C1 segment of cervical spinal cord (tissue), 14 donors: Measurements from ENCODE around the gene GPX7.

Experiments used
- DNase-seq, 14 donors: peaks; one replicate each; lab custom pipeline; 2025; lab: John Stamatoyannopoulos, UW

Gene GPX7

GRCh38 chr1:52628614-52629324 lies 26.6 kb downstream of the GPX7 start:
- DNase-seq, result no peak

- DNase-seq, result peak in 13 of 14 donors; percentile 4 to 80 (median 31)
Measured at GRCh38 chr1:52629325-52629643, 27.1 kb downstream of the GPX7 start.

- no peak for DNase-seq
Measured at GRCh38 chr1:52629667-52630066, 27.5 kb downstream of the GPX7 start.

GRCh38 chr1:52631759-52632331 lies 29.7 kb downstream of the GPX7 start:
- DNase-seq, result peak in 2 of 14 donors; percentile 8 to 11

GRCh38 chr1:52632732-52633290 lies 30.6 kb downstream of the GPX7 start, which contains the start of gene SHISAL2A:
Gene SHISAL2A (plus strand): TSS chr1:52633168. CDS start chr1:52633494, 326 bp downstream.
- DNase-seq, result peak in 3 of 14 donors; percentile 8 to 27 (median 26)

GRCh38 chr1:52633291-52633754 lies 31.2 kb downstream of the GPX7 start:
- no peak for DNase-seq

GRCh38 chr1:52634111-52634510 lies 31.9 kb downstream of the GPX7 start:
- DNase-seq, result peak in 1 of 14 donors; percentile 2

GRCh38 chr1:52635321-52636089 lies 33.3 kb downstream of the GPX7 start:
- no peak for DNase-seq

GRCh38 chr1:52636721-52637695 lies 34.8 kb downstream of the GPX7 start:
- DNase-seq, result peak in 2 of 14 donors; percentile 15 to 47

GRCh38 chr1:52637946-52638345 lies 35.8 kb downstream of the GPX7 start:
- DNase-seq, result no peak

GRCh38 chr1:52640697-52641096 lies 38.5 kb downstream of the GPX7 start:
- DNase-seq, result no peak

GRCh38 chr1:52641307-52641706 lies 39.1 kb downstream of the GPX7 start:
- no peak for DNase-seq

- DNase-seq, result no peak
Measured at GRCh38 chr1:52645261-52645660, 43.1 kb downstream of the GPX7 start.

GRCh38 chr1:52651904-52652303 lies 49.7 kb downstream of the GPX7 start:
- DNase-seq, result no peak

GRCh38 chr1:52653207-52653849 lies 51.2 kb downstream of the GPX7 start:
- DNase-seq, result no peak

GRCh38 chr1:52654063-52654462 lies 51.9 kb downstream of the GPX7 start:
- DNase-seq, result no peak

GRCh38 chr1:52657702-52658101 lies 55.5 kb downstream of the GPX7 start:
- DNase-seq, result no peak
